ENCODE results near the gene IL2RA.
"Not testable (repeated sequence)": the region's sequence is repeated elsewhere in the genome, so short reads cannot be mapped to it uniquely, and the experiment has no call there.

Gene IL2RA

GRCh38 chr10:6062101-6062771 is at the start of gene IL2RA:
TSS of gene IL2RA (minus strand) at chr10:6062367. CDS start at chr10:6062151, 216 bp downstream.
- peak in 1 of 2 donors; percentile 47 for DNase-seq (ENCODE audit: low read depth in 2 of 2)

- DNase-seq (ENCODE audit: low read depth in 2 of 2) = no peak
Observed at GRCh38 chr10:6110136-6110535, 48.0 kb upstream of the IL2RA start.

- no peak for DNase-seq (ENCODE audit: low read depth in 2 of 2)
Observed at GRCh38 chr10:6109444-6109775, 47.2 kb upstream of the IL2RA start.

GRCh38 chr10:6108631-6109443 is 46.7 kb upstream of the IL2RA start:
- no peak for DNase-seq (ENCODE audit: low read depth in 2 of 2)

- DNase-seq (ENCODE audit: low read depth in 2 of 2) = no peak
Observed at GRCh38 chr10:6108072-6108471, 45.9 kb upstream of the IL2RA start.

- DNase-seq (ENCODE audit: low read depth in 2 of 2) = not testable (repeated sequence)
Observed at GRCh38 chr10:6107616-6108015, 45.4 kb upstream of the IL2RA start.

- no peak for DNase-seq (ENCODE audit: low read depth in 2 of 2)
Observed at GRCh38 chr10:6103591-6103990, 41.4 kb upstream of the IL2RA start.

- DNase-seq (ENCODE audit: low read depth in 2 of 2) = no peak
Observed at GRCh38 chr10:6102128-6102527, 40.0 kb upstream of the IL2RA start.

- no peak for DNase-seq (ENCODE audit: low read depth in 2 of 2)
Observed at GRCh38 chr10:6101181-6101580, 39.0 kb upstream of the IL2RA start.

- no peak for DNase-seq (ENCODE audit: low read depth in 2 of 2)
Observed at GRCh38 chr10:6100370-6100769, 38.2 kb upstream of the IL2RA start.

GRCh38 chr10:6098156-6098555 is 36.0 kb upstream of the IL2RA start:
- no peak for DNase-seq (ENCODE audit: low read depth in 2 of 2)

GRCh38 chr10:6097063-6097462 is 34.9 kb upstream of the IL2RA start:
- no peak for DNase-seq (ENCODE audit: low read depth in 2 of 2)

- no peak for DNase-seq (ENCODE audit: low read depth in 2 of 2)
Observed at GRCh38 chr10:6095810-6096570, 33.8 kb upstream of the IL2RA start.

- DNase-seq (ENCODE audit: low read depth in 2 of 2) = no peak
Observed at GRCh38 chr10:6092731-6093130, 30.6 kb upstream of the IL2RA start.

- no peak for DNase-seq (ENCODE audit: low read depth in 2 of 2)
Observed at GRCh38 chr10:6091630-6092029, 29.5 kb upstream of the IL2RA start.

GRCh38 chr10:6089334-6090219 is 27.4 kb upstream of the IL2RA start:
- no peak for DNase-seq (ENCODE audit: low read depth in 2 of 2)

GRCh38 chr10:6088721-6089333 is 26.7 kb upstream of the IL2RA start, which contains the start of gene RBM17:
TSS of gene RBM17 (plus strand) at chr10:6089034. CDS start at chr10:6097066, 8,032 bp downstream.
- DNase-seq (ENCODE audit: low read depth in 2 of 2) = peak; percentile 96 to 97

GRCh38 chr10:6086375-6087233 is 24.4 kb upstream of the IL2RA start:
- DNase-seq (ENCODE audit: low read depth in 2 of 2) = peak; percentile 75

GRCh38 chr10:6083523-6084475 is 21.6 kb upstream of the IL2RA start:
- no peak for DNase-seq (ENCODE audit: low read depth in 2 of 2)
